ENCODE measurements around the gene CPA5. TPM values are rescaled to one million over a fixed set of nuclear protein-coding genes. Genes with fewer than 3 reads are reported as not detected.

Gene CPA5
- total RNA-seq, 2 experiments from 2014 or later: not detected

- Histone ChIP-seq H3K36me3 (ENCODE audit: insufficient read depth, low read length) (no peaks in the 10 kb centered on the region), H3K4me2 (ENCODE audit: low read length) (no peak overlapping the region), H3K4me3 (ENCODE audit: low read depth, low read length, poor library complexity, severe bottlenecking) (no peak overlapping the region), H3K79me2 (ENCODE audit: insufficient read depth, low read depth, low read length) (no peaks in the 10 kb centered on the region), H3K9me2 (ENCODE audit: insufficient read depth, low read length) (no peaks in the 10 kb centered on the region), H3K4me1 (ENCODE audit: insufficient read depth, low read length, poor library complexity, severe bottlenecking) (no peaks in the 10 kb centered on the region), H2AFZ (ENCODE audit: low read length) (no peak overlapping the region), H4K20me1 (ENCODE audit: insufficient read depth, low read length) (no peaks in the 10 kb centered on the region), H3K9me3 (ENCODE audit: low read length) (no peaks in the 10 kb centered on the region), H3K27ac (ENCODE audit: low read depth, low read length, poor library complexity, severe bottlenecking) (no peak overlapping the region)
- ChIA-PET CTCF (ENCODE audit: unreplicated experiment) (no interaction called here), POLR2A (no interaction called here)
- no TSS peak for BruUV-seq (replicated peaks)
- intact Hi-C loops (cut with micrococcal nuclease; ENCODE audit: unreplicated experiment): no loop called here
- no peak for TF ChIP-seq EZH2phosphoT487 (IDR thresholded peaks at IDR 0.05; ENCODE audit: borderline replicate concordance, low read depth, low read length)
- TF ChIP-seq CTCF (conservative IDR thresholded peaks at IDR 0.05; ENCODE audit: low read length): no peak
- no peak for DNase-seq (ENCODE audit: low spot score)
These were observed 42.3 kb downstream of the CPA5 start for GRCh38 chr7:130386876-130387275.

GRCh38 chr7:130387306-130387627 is 42.7 kb downstream of the CPA5 start:
- Histone ChIP-seq H3K9me2 (ENCODE audit: insufficient read depth, low read length) (no peaks in the 10 kb centered on the region), H2AFZ (ENCODE audit: low read length) (no peak overlapping the region), H3K79me2 (ENCODE audit: insufficient read depth, low read depth, low read length) (no peaks in the 10 kb centered on the region), H3K27ac (ENCODE audit: low read depth, low read length, poor library complexity, severe bottlenecking) (no peak overlapping the region), H3K4me3 (ENCODE audit: low read depth, low read length, poor library complexity, severe bottlenecking) (no peak overlapping the region), H3K4me2 (ENCODE audit: low read length) (no peak overlapping the region), H3K4me1 (ENCODE audit: insufficient read depth, low read length, poor library complexity, severe bottlenecking) (no peaks in the 10 kb centered on the region), H3K9me3 (ENCODE audit: low read length) (no peaks in the 10 kb centered on the region), H3K36me3 (ENCODE audit: insufficient read depth, low read length) (no peaks in the 10 kb centered on the region), H4K20me1 (ENCODE audit: insufficient read depth, low read length) (no peaks in the 10 kb centered on the region)
- ChIA-PET CTCF (ENCODE audit: unreplicated experiment) (no interaction called here), POLR2A (no interaction called here)
- no peak for DNase-seq (ENCODE audit: low spot score)
- BruUV-seq (replicated peaks): no TSS peak
- intact Hi-C loops (cut with micrococcal nuclease; ENCODE audit: unreplicated experiment): no loop called here
- no peak for TF ChIP-seq EZH2phosphoT487 (IDR thresholded peaks at IDR 0.05; ENCODE audit: borderline replicate concordance, low read depth, low read length)
- no peak for TF ChIP-seq CTCF (conservative IDR thresholded peaks at IDR 0.05; ENCODE audit: low read length)

- no peaks in the 10 kb centered on the region for H3K9me3 ChIP-seq (ENCODE audit: low read length)
- DNase-seq (ENCODE audit: low spot score): no peak
- H3K4me1 ChIP-seq (ENCODE audit: insufficient read depth, low read length, poor library complexity, severe bottlenecking): no peaks in the 10 kb centered on the region
- BruUV-seq (replicated peaks): no TSS peak
- no peak overlapping the region for H3K4me3 ChIP-seq (ENCODE audit: low read depth, low read length, poor library complexity, severe bottlenecking)
- TF ChIP-seq EZH2phosphoT487 (IDR thresholded peaks at IDR 0.05; ENCODE audit: borderline replicate concordance, low read depth, low read length) (no peak), CTCF (conservative IDR thresholded peaks at IDR 0.05; ENCODE audit: low read length) (no peak)
- H3K27ac ChIP-seq (ENCODE audit: low read depth, low read length, poor library complexity, severe bottlenecking): no peak overlapping the region
- ChIA-PET CTCF (ENCODE audit: unreplicated experiment) (no interaction called here), POLR2A (no interaction called here)
- intact Hi-C loops (cut with micrococcal nuclease; ENCODE audit: unreplicated experiment): no loop called here
- no peaks in the 10 kb centered on the region for H4K20me1 ChIP-seq (ENCODE audit: insufficient read depth, low read length)
- no peak overlapping the region for H2AFZ ChIP-seq (ENCODE audit: low read length)
- H3K9me2 ChIP-seq (ENCODE audit: insufficient read depth, low read length): no peaks in the 10 kb centered on the region
- no peaks in the 10 kb centered on the region for H3K36me3 ChIP-seq (ENCODE audit: insufficient read depth, low read length)
- no peaks in the 10 kb centered on the region for H3K79me2 ChIP-seq (ENCODE audit: insufficient read depth, low read depth, low read length)
- H3K4me2 ChIP-seq (ENCODE audit: low read length): no peak overlapping the region
These were observed 43.2 kb downstream of the CPA5 start for GRCh38 chr7:130387628-130388403.

Data from OCI-LY7 (cell line).